Measurements from ENCODE around the gene ECE1. TPM values are rescaled to one million over a fixed set of nuclear protein-coding genes. Genes with fewer than 3 reads are reported as not detected.
"Not testable (repeated sequence)": the region's sequence is repeated elsewhere in the genome, so short reads cannot be mapped to it uniquely, and the experiment has no call there.

Gene ECE1
- total and polyA plus RNA-seq, 3 donors from 2014 or later, result 66.1 to 101 (median 96.4) TPM

DNA sequence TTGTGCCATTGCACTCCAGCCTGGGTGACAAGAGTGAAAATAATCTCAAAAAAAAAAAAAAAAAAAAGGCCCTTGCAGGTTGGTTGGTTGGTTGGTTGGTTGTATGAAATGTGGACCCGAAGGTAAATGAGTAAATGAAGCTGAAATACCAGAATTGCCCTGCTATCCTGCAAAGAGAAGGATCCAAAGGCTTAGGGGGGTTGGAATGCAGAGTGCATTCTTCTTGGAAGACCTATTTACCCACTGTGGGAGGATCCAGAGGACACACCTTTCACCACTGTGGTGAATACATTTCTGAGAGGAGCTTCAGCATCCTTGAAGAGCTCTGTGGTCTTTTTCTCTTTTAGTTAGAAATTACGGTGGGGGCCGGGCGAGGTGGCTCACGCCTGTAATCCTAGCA, 84.8 kb downstream of the ECE1 start:
- no peaks in the 10 kb centered on the region for H3K4me1 ChIP-seq
- 94 to 96% methylated on average over 5 of the region's 5 CpGs for WGBS, 2 donors
- H3K27ac ChIP-seq, result no peak overlapping the region
- H3K36me3 ChIP-seq (ENCODE audit: low read depth, missing control alignments), result no peaks in the 10 kb centered on the region
- no peak for TF ChIP-seq POLR2A (IDR thresholded peaks at IDR 0.05)
- TF ChIP-seq, protein P1, sequence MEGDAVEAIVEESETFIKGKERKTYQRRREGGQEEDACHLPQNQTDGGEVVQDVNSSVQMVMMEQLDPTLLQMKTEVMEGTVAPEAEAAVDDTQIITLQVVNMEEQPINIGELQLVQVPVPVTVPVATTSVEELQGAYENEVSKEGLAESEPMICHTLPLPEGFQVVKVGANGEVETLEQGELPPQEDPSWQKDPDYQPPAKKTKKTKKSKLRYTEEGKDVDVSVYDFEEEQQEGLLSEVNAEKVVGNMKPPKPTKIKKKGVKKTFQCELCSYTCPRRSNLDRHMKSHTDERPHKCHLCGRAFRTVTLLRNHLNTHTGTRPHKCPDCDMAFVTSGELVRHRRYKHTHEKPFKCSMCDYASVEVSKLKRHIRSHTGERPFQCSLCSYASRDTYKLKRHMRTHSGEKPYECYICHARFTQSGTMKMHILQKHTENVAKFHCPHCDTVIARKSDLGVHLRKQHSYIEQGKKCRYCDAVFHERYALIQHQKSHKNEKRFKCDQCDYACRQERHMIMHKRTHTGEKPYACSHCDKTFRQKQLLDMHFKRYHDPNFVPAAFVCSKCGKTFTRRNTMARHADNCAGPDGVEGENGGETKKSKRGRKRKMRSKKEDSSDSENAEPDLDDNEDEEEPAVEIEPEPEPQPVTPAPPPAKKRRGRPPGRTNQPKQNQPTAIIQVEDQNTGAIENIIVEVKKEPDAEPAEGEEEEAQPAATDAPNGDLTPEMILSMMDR (IDR thresholded peaks at IDR 0.05), result no peak
- no peak for DNase-seq
- H3K4me3 ChIP-seq, result no peak overlapping the region
- intact Hi-C loops (cut with DNase I; ENCODE audit: low total_unique reads), result no loop called here
- H3K9me3 ChIP-seq, result no peaks in the 10 kb centered on the region
- H3K27me3 ChIP-seq, result no peaks in the 10 kb centered on the region

DNA sequence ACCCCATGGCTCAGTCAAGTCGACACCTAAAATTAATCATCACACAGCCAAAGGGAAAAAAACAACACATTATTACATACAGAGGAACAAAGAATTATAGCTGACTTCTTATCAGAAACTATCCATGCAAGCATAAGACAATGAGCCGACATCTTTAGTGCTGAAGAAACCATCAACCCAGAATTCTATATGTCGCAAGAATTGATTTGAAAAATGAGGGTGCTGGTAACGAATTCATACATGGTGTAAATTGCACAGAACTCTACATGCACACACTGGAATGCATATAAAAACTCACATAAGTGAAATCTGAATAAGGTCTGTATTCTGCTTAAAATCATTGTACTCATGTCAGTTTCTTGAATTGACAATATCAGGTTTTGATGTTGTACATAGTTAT, 88.6 kb downstream of the ECE1 start:
- TF ChIP-seq, protein P1 (IDR thresholded peaks at IDR 0.05), result no peak
- TF ChIP-seq POLR2A (IDR thresholded peaks at IDR 0.05), result no peak
- 89 to 90% methylated on average over 4 of the region's 4 CpGs for WGBS, 2 donors
- Histone ChIP-seq H3K4me3 (no peak overlapping the region), H3K27ac (no peak overlapping the region), H3K9me3 (no peaks in the 10 kb centered on the region), H3K4me1 (no peaks in the 10 kb centered on the region), H3K27me3 (no peaks in the 10 kb centered on the region), H3K36me3 (ENCODE audit: low read depth, missing control alignments) (no peaks in the 10 kb centered on the region)
- intact Hi-C loops (cut with DNase I; ENCODE audit: low total_unique reads), result no loop called here
- DNase-seq, result no peak

DNA sequence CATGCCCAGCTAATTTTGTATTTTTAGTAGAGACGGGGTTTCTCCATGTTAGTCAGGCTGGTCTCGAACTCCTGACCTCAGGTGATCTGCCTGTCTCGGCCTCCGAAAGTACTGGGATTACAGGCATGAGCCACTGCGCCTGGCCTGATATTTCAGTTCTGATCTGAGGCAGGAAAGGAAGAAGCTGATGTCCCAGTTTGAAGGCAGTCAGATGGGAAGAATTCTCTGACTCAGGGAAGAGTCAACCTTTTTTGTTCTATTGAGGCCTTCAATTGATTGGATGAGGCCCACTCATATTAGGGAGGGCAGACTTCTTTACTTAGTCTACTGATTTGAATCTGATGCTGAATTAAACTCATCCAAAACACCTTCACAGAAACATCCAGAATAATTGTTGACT, 89.0 kb downstream of the ECE1 start:
- DNase-seq, H3K4me3 ChIP-seq: not testable (repeated sequence)
- WGBS, 2 donors, result 80 to 96% methylated on average over 5 of the region's 5 CpGs

DNA sequence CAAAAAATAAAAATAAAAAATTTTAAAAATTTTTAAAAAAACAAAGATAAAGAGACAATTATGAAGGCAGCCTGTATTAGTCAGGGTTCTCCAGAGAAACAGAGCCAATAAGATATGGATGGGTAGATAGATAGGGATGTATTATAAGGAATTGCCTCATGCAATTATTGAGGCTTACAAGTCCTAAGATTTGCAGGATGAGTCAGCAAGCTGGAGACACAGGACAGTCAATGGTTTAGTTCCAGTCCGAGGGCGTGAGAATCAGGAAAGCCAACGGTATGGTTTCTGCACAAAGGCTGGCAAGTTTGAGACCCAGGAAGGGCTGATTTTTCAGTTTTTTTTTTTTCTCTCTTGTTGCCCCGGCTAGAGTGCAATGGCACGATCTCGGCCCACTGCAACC, 89.5 kb downstream of the ECE1 start:
- Histone ChIP-seq H3K27me3 (no peaks in the 10 kb centered on the region), H3K4me1 (no peaks in the 10 kb centered on the region), H3K9me3 (no peaks in the 10 kb centered on the region), H3K4me3 (no peak overlapping the region), H3K36me3 (ENCODE audit: low read depth, missing control alignments) (no peaks in the 10 kb centered on the region), H3K27ac (no peak overlapping the region)
- no peak for DNase-seq
- TF ChIP-seq POLR2A (IDR thresholded peaks at IDR 0.05), result no peak
- TF ChIP-seq, protein P1 (IDR thresholded peaks at IDR 0.05), result no peak
- intact Hi-C loops (cut with DNase I; ENCODE audit: low total_unique reads), result no loop called here
- WGBS, 2 donors, result 93 to 98% methylated on average over 6 of the region's 6 CpGs

More for the DNA sequence above, 89.0 kb downstream of the ECE1 start:
- H3K9me3 ChIP-seq; H3K4me1 ChIP-seq; intact Hi-C loops (cut with DNase I; ENCODE audit: low total_unique reads); H3K27me3 ChIP-seq; H3K27ac ChIP-seq; H3K36me3 ChIP-seq (ENCODE audit: low read depth, missing control alignments): not testable (repeated sequence)

DNA sequence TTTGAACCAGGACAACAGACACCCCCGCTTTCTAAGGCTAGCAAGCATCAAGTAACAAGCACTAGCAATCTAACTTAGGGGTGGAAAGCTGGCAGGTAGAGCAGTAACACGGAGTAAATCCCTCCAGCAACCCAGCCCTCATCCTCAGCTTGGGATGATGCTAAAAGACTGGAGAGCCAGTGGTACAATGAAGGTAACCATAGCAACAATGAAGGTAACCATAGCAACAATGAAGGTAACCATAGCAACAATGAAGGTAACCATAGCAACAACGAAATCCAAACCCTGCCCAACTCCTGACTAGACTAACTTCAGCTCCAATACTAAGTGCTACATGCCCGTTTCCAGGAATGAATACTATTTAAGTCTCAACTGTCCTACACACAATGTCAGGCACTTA, 91.3 kb downstream of the ECE1 start:
- intact Hi-C loops (cut with DNase I; ENCODE audit: low total_unique reads), result loop anchor here (10.0 kb wide), 1 partner anchor 504 kb away; no protein-coding TSS in a partner anchor
- Histone ChIP-seq H3K4me1 (no peaks in the 10 kb centered on the region), H3K4me3 (no peak overlapping the region), H3K36me3 (ENCODE audit: low read depth, missing control alignments) (no peaks in the 10 kb centered on the region), H3K27me3 (no peaks in the 10 kb centered on the region), H3K27ac (no peak overlapping the region), H3K9me3 (no peaks in the 10 kb centered on the region)
- WGBS, 2 donors, result 56 to 71% methylated on average over 4 of the region's 4 CpGs
- no peak for DNase-seq
- TF ChIP-seq POLR2A (IDR thresholded peaks at IDR 0.05), result no peak
- TF ChIP-seq, protein P1 (IDR thresholded peaks at IDR 0.05), result no peak
